ENCODE measurements around the gene ADGRG4.

GRCh38 chrX:136395271-136395670, 94.5 kb downstream of the ADGRG4 start:
- TF ChIP-seq POLR2AphosphoS5 (IDR thresholded peaks at IDR 0.05; ENCODE audit: borderline replicate concordance, low read depth, low read length) (no peak), EZH2 (IDR thresholded peaks at IDR 0.05) (no peak)
